ENCODE data around the gene ADRA2B. TPM values are rescaled to one million over a fixed set of nuclear protein-coding genes. Genes with fewer than 3 reads are reported as not detected.
"Not testable (repeated sequence)": the region's sequence is repeated elsewhere in the genome, so short reads cannot be mapped to it uniquely, and the experiment has no call there.

The ADRA2B gene
- total and polyA plus RNA-seq, 8 donors, result 0.04 to 1.5 (median 0.34) TPM

GRCh38 chr2:96073170-96073775, 43.1 kb downstream of the ADRA2B start:
- no peak overlapping the region for H3K27ac ChIP-seq
- 68 to 77% methylated on average over 7 of the region's 7 CpGs for WGBS, 2 donors
- ATAC-seq, result no peak
- no peak for DNase-seq
- FAIRE-seq, result no peak
- no peaks in the 10 kb centered on the region for H3K4me1 ChIP-seq
- TF ChIP-seq CTCF (IDR thresholded peaks at IDR 0.05), result no peak
- H3K36me3 ChIP-seq, result no peaks in the 10 kb centered on the region
- intact Hi-C loops (cut with DNase I), result no loop called here
- H3K4me3 ChIP-seq, result no peak overlapping the region
- H3K9me3 ChIP-seq, result no peaks in the 10 kb centered on the region
- no peaks in the 10 kb centered on the region for H3K27me3 ChIP-seq

- no peak for ATAC-seq
- no peaks in the 10 kb centered on the region for H3K9me3 ChIP-seq
- H3K4me1 ChIP-seq, result no peaks in the 10 kb centered on the region
- TF ChIP-seq CTCF (IDR thresholded peaks at IDR 0.05), result no peak
- no peak for DNase-seq
- intact Hi-C loops (cut with DNase I), result no loop called here
- no peak overlapping the region for H3K27ac ChIP-seq
- no peak for FAIRE-seq
- H3K4me3 ChIP-seq, result no peak overlapping the region
- 75 to 80% methylated on average over 11 of the region's 11 CpGs for WGBS, 2 donors
- H3K36me3 ChIP-seq, result no peaks in the 10 kb centered on the region
- no peaks in the 10 kb centered on the region for H3K27me3 ChIP-seq
These were observed 43.6 kb downstream of the ADRA2B start for GRCh38 chr2:96072746-96073145.

GRCh38 chr2:96071977-96072491, 44.3 kb downstream of the ADRA2B start:
- H3K9me3 ChIP-seq; H3K4me3 ChIP-seq; H3K4me1 ChIP-seq; DNase-seq; H3K27ac ChIP-seq; H3K27me3 ChIP-seq; ATAC-seq; FAIRE-seq; H3K36me3 ChIP-seq; intact Hi-C loops (cut with DNase I): not testable (repeated sequence)
- WGBS, 2 donors, result 70 to 73% methylated on average over 7 to 8 of the region's 8 CpGs

GRCh38 chr2:96071087-96071976, 45.0 kb downstream of the ADRA2B start:
- FAIRE-seq; DNase-seq; H3K9me3 ChIP-seq; H3K36me3 ChIP-seq; intact Hi-C loops (cut with DNase I); H3K27ac ChIP-seq; H3K4me3 ChIP-seq; H3K27me3 ChIP-seq; ATAC-seq; H3K4me1 ChIP-seq: not testable (repeated sequence)
- WGBS, 2 donors, result 79 to 84% methylated on average over 16 of the region's 16 CpGs

GRCh38 chr2:96070351-96070750, 46.0 kb downstream of the ADRA2B start:
- ATAC-seq; H3K36me3 ChIP-seq; H3K27ac ChIP-seq; DNase-seq; intact Hi-C loops (cut with DNase I); H3K4me1 ChIP-seq; H3K27me3 ChIP-seq; H3K4me3 ChIP-seq; FAIRE-seq; H3K9me3 ChIP-seq: not testable (repeated sequence)
- WGBS, 2 donors, result 76 to 91% methylated on average over 5 of the region's 5 CpGs

GRCh38 chr2:96069878-96070277, 46.5 kb downstream of the ADRA2B start:
- intact Hi-C loops (cut with DNase I), result loop anchor here in 1 of 3 donors (10.0 kb wide), 1 partner anchor 1635 kb away; no protein-coding TSS in a partner anchor
- H3K27me3 ChIP-seq, H3K9me3 ChIP-seq, DNase-seq, ATAC-seq, H3K4me1 ChIP-seq, FAIRE-seq, H3K4me3 ChIP-seq, H3K27ac ChIP-seq, H3K36me3 ChIP-seq: not testable (repeated sequence)
- 56 to 60% methylated on average over 6 of the region's 8 CpGs for WGBS, 2 donors

- WGBS, 2 donors, result 62 to 65% methylated on average over 9 of the region's 9 CpGs
- intact Hi-C loops (cut with DNase I), result loop anchor here in 1 of 3 donors (10.0 kb wide), 1 partner anchor 1637 kb away; no protein-coding TSS in a partner anchor
These were observed 48.3 kb downstream of the ADRA2B start for GRCh38 chr2:96067902-96068581.

GRCh38 chr2:96067098-96067660, 49.2 kb downstream of the ADRA2B start:
- not testable (repeated sequence) for H3K36me3 ChIP-seq, H3K4me3 ChIP-seq, DNase-seq, ATAC-seq, H3K27ac ChIP-seq, H3K9me3 ChIP-seq, FAIRE-seq, H3K4me1 ChIP-seq, H3K27me3 ChIP-seq
- 69 to 88% methylated on average over 2 of the region's 2 CpGs for WGBS, 2 donors
- intact Hi-C loops (cut with DNase I), result loop anchor here in 1 of 3 donors (10.0 kb wide), 1 partner anchor 1638 kb away; no protein-coding TSS in a partner anchor

More at GRCh38 chr2:96067902-96068581, 48.3 kb downstream of the ADRA2B start:
- H3K9me3 ChIP-seq, H3K4me3 ChIP-seq, FAIRE-seq, H3K36me3 ChIP-seq, H3K27ac ChIP-seq, H3K4me1 ChIP-seq, H3K27me3 ChIP-seq: not testable (repeated sequence)
- peak in 2 of 6 donors; percentile 10 to 41 for DNase-seq
- ATAC-seq, result peak in 1 of 4 donors; percentile 21

GRCh38 chr2:96066511-96066910, 49.9 kb downstream of the ADRA2B start:
- FAIRE-seq, H3K9me3 ChIP-seq, H3K4me3 ChIP-seq, ATAC-seq, H3K4me1 ChIP-seq, H3K36me3 ChIP-seq, H3K27me3 ChIP-seq, H3K27ac ChIP-seq: not testable (repeated sequence)
- WGBS, 2 donors, result 93 to 94% methylated on average over 3 to 4 of the region's 7 CpGs
- DNase-seq, result peak in 1 of 6 donors; percentile 35
- intact Hi-C loops (cut with DNase I), result loop anchor here in 1 of 3 donors (10.0 kb wide), 1 partner anchor 1638 kb away; no protein-coding TSS in a partner anchor

Measured in pancreas (tissue), 10 donors.